ENCODE measurements around the gene DGKG. TPM values are rescaled to one million over a fixed set of nuclear protein-coding genes. Genes with fewer than 3 reads are reported as not detected.

Gene DGKG
- total and polyA plus RNA-seq, 4 donors, result 2.1 to 13.7 (median 8.0) TPM

- ATAC-seq (ENCODE audit: insufficient read depth, low FRiP score), result no peak
- 91 to 96% methylated on average over 6 of the region's 6 CpGs for WGBS, 2 donors
- TF ChIP-seq, protein P1, sequence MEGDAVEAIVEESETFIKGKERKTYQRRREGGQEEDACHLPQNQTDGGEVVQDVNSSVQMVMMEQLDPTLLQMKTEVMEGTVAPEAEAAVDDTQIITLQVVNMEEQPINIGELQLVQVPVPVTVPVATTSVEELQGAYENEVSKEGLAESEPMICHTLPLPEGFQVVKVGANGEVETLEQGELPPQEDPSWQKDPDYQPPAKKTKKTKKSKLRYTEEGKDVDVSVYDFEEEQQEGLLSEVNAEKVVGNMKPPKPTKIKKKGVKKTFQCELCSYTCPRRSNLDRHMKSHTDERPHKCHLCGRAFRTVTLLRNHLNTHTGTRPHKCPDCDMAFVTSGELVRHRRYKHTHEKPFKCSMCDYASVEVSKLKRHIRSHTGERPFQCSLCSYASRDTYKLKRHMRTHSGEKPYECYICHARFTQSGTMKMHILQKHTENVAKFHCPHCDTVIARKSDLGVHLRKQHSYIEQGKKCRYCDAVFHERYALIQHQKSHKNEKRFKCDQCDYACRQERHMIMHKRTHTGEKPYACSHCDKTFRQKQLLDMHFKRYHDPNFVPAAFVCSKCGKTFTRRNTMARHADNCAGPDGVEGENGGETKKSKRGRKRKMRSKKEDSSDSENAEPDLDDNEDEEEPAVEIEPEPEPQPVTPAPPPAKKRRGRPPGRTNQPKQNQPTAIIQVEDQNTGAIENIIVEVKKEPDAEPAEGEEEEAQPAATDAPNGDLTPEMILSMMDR (IDR thresholded peaks at IDR 0.05; ENCODE audit: control extremely low read depth, extremely low read depth), result no peak
These were observed 94.3 kb downstream of the DGKG start for GRCh38 chr3:186267758-186268157.

DNA sequence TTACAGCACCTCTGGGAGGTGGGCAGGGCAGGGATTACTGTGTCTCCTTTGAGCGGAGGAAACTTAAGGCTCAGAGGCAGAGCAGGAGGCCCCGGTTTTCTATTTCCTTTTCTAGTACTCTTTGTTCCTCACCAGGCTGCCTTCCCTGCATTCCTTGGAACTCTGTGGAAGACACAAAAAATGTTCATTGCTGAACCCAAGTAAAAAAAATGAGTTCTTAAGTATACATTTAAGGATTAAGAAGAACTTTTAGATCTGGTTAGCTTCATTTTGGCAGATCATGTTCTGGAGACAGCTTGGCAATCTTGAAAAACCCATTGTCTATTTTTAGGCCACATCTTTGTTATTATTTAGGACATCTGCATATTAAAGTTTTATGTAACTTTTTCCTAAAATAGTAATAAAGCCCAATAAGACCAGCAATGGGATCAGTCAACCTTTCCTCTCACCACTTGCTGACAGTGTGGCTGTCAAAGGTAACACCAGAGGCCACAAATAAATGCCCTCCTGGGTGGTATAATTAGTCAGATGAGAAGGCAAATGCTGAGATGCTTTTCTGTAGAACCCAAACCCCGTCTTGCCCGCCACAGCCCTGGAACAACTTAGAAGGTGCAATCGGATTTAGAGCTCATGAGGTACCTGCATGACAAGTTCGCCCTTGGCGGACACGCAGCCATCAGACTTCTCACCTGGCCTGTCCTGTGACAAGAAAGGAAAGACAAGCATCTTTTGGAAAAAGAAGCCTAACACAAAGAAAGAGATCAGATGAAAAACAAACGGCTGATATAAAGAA lies 97.2 kb downstream of the DGKG start:
- no peak overlapping the region for H3K4me3 ChIP-seq
- no peak for DNase-seq
- H3K4me1 ChIP-seq (ENCODE audit: control insufficient read depth in 5 of 5, insufficient read depth in 5 of 5, low read length in 5 of 5), result peaks cover 0 to 6% (median 0%) of the 10 kb centered on the region in 5 donors
- H3K9me3 ChIP-seq (ENCODE audit: control insufficient read depth in 4 of 4, insufficient read depth in 3 of 4, low read length in 3 of 4), result no peaks in the 10 kb centered on the region
- peaks cover 0 to 3% (median 0%) of the 10 kb centered on the region in 3 donors for H3K27me3 ChIP-seq (ENCODE audit: control insufficient read depth in 3 of 3, insufficient read depth in 3 of 3, low read length in 2 of 3)
- ATAC-seq (ENCODE audit: insufficient read depth, low FRiP score), result no peak
- 91 to 94% methylated on average over 9 of the region's 9 CpGs for WGBS, 2 donors
- H3K27ac ChIP-seq (ENCODE audit: low read depth in 1 of 2, low read length in 1 of 2), result no peak overlapping the region
- H3K9ac ChIP-seq (ENCODE audit: insufficient read depth in 1 of 2, low read length in 2 of 2), result no peak overlapping the region
- H3K36me3 ChIP-seq (ENCODE audit: control insufficient read depth in 4 of 4, insufficient read depth in 4 of 4, low read length in 4 of 4), result no peaks in the 10 kb centered on the region
- TF ChIP-seq, protein P1 (IDR thresholded peaks at IDR 0.05; ENCODE audit: control extremely low read depth, extremely low read depth), result no peak

More at GRCh38 chr3:186267758-186268157, 94.3 kb downstream of the DGKG start:
- H3K9me3 ChIP-seq (ENCODE audit: control insufficient read depth in 4 of 4, insufficient read depth in 3 of 4, low read length in 3 of 4), result no peaks in the 10 kb centered on the region
- no peaks in the 10 kb centered on the region for H3K36me3 ChIP-seq (ENCODE audit: control insufficient read depth in 4 of 4, insufficient read depth in 4 of 4, low read length in 4 of 4)
- no peak overlapping the region for H3K4me3 ChIP-seq
- H3K9ac ChIP-seq (ENCODE audit: insufficient read depth in 1 of 2, low read length in 2 of 2), result no peak overlapping the region
- no peak overlapping the region for H3K27ac ChIP-seq (ENCODE audit: low read depth in 1 of 2, low read length in 1 of 2)
- DNase-seq, result no peak
- H3K4me1 ChIP-seq (ENCODE audit: control insufficient read depth in 5 of 5, insufficient read depth in 5 of 5, low read length in 5 of 5), result no peaks in the 10 kb centered on the region
- H3K27me3 ChIP-seq (ENCODE audit: control insufficient read depth in 3 of 3, insufficient read depth in 3 of 3, low read length in 2 of 3), result peaks cover 0 to 3% (median 0%) of the 10 kb centered on the region in 3 donors

- DNase-seq (no peak), ATAC-seq (ENCODE audit: insufficient read depth, low FRiP score) (no peak)
- no peak overlapping the region for H3K4me3 ChIP-seq
- no peaks in the 10 kb centered on the region for H3K9me3 ChIP-seq (ENCODE audit: control insufficient read depth in 4 of 4, insufficient read depth in 3 of 4, low read length in 3 of 4)
- H3K9ac ChIP-seq (ENCODE audit: insufficient read depth in 1 of 2, low read length in 2 of 2), result no peak overlapping the region
- H3K27me3 ChIP-seq (ENCODE audit: control insufficient read depth in 3 of 3, insufficient read depth in 3 of 3, low read length in 2 of 3), result peaks cover 0 to 4% (median 3%) of the 10 kb centered on the region in 3 donors
- 71% methylated on average over 9 of the region's 9 CpGs for WGBS, 2 donors
- no peak overlapping the region for H3K27ac ChIP-seq (ENCODE audit: low read depth in 1 of 2, low read length in 1 of 2)
- H3K36me3 ChIP-seq (ENCODE audit: control insufficient read depth in 4 of 4, insufficient read depth in 4 of 4, low read length in 4 of 4), result no peaks in the 10 kb centered on the region
- TF ChIP-seq, protein P1 (IDR thresholded peaks at IDR 0.05; ENCODE audit: control extremely low read depth, extremely low read depth), result no peak
- peaks cover 0 to 18% (median 0%) of the 10 kb centered on the region in 5 donors for H3K4me1 ChIP-seq (ENCODE audit: control insufficient read depth in 5 of 5, insufficient read depth in 5 of 5, low read length in 5 of 5)
These were observed 100.4 kb downstream of the DGKG start for GRCh38 chr3:186261638-186262037.
